Adrenal gland (tissue), 12 donors: Measurements from ENCODE around the gene ZAR1L. TPM values are rescaled to one million over a fixed set of nuclear protein-coding genes. Genes with fewer than 3 reads are reported as not detected.

Source experiments
- DNase-seq, 7 donors: peaks; one replicate each; pipeline ENCODE4 v3.0.0-alpha.2; 2019 to 2020
- H3K27ac ChIP-seq, 5 donors: fragments of 200-600 bp; sonication (generic) in 4 of 5; 1 replicate in 3 of 5; 2 replicates in 2 of 5; pipeline versions ENCODE4 v1.5.1 to v1.8.0; 2016 to 2020; ENCODE audit warnings: mild to moderate bottlenecking in 1 of 5
- H3K27me3 ChIP-seq: fragments of 200-600 bp; 2 replicates; pipeline ENCODE4 v1.8.0; 2021
- H3K36me3 ChIP-seq, 2 donors: fragments of 200-600 bp; replicated peaks in 1 of 2; 1 replicate in 1 of 2; 2 replicates in 1 of 2; pipeline versions ENCODE4 v1.5.1 to v1.8.0; 2018 to 2022
- H3K4me1 ChIP-seq, 2 donors: fragments of 200-600 bp; replicated peaks in 1 of 2; 1 replicate in 1 of 2; 2 replicates in 1 of 2; pipeline versions ENCODE4 v1.5.1 to v1.8.0; 2018 to 2021
- H3K4me3 ChIP-seq, 4 donors: fragments of 200-600 bp; sonication (generic) in 3 of 4; one replicate each; pipeline ENCODE4 v1.5.1; 2016 to 2018
- H3K9me3 ChIP-seq, 3 donors: fragments of 200-600 bp; sonication (generic) in 1 of 3; replicated peaks in 1 of 3; 1 replicate in 2 of 3; 2 replicates in 1 of 3; pipeline versions ENCODE4 v1.5.1 to v1.8.0; 2016 to 2021
- CTCF ChIP-seq, 6 experiments: fragments of 450-650 bp in 4 of 6; fragments of 200-600 bp in 2 of 6; sonication (generic) in 1 of 6; IDR thresholded peaks; 1 replicate in 5 of 6; 2 replicates in 1 of 6; pipeline versions ENCODE4 v1.5.1 to v1.8.0; 2016 to 2021; ENCODE audit warnings: antibody characterized with exemption in 6 of 6, mild to moderate bottlenecking in 2 of 6, moderate library complexity in 1 of 6
- POLR2A ChIP-seq, 2 donors: fragments of 450-650 bp; IDR thresholded peaks; one replicate each; pipeline ENCODE4 v1.6.1; 2017; ENCODE audit warnings: antibody characterized with exemption in 2 of 2, mild to moderate bottlenecking in 2 of 2, moderate library complexity in 1 of 2
- WGBS, 4 donors: extraction: QIAGEN DNeasy Blood & Tissue Kit in 2 of 4; methylation state at CpG; one replicate each; pipeline versions ENCODE4 v1.1.5 to v1.1.7; 2013 to 2017; 5-methylcytosine and 5-hydroxymethylcytosine counted together
- intact Hi-C, 2 donors: fragments of 100-400 bp; cut with DNase I; formaldehyde crosslinking; loops; one replicate each; pipeline versions ENCODE4 v1.14.1 to v1.15.0; 2022 to 2023
- polyA plus RNA-seq, 3 donors: library from polyadenylated mRNA; stranded (reverse); fragments of 200-250 nt in 2 of 3; fragments of 350-450 nt in 1 of 3; fragmentation: Illumina TruSeq in 1 of 3; extraction: RNeasy Lipid Tissue Mini Kit (QIAGEN cat#74804) in 1 of 3; gene quantifications; one replicate each; pipeline ENCODE4 v1.2.3, GENCODE V29; 2013 to 2014
- total RNA-seq, 9 donors: library from RNA; depleted of rRNA in 4 of 9; stranded (reverse); fragments of >200 nt in 4 of 9; fragments of 120-200 nt in 1 of 9; fragmentation: NEBNext Ultra II Directional in 1 of 9; extraction: Animal tissue kit (Norgen Biotek cat#: 25700) in 1 of 9; gene quantifications; one replicate each; pipeline versions ENCODE4 v1.1.0 to v1.2.4, GENCODE V29; 2013 to 2023
- donor health status: healthy with polysubstance abuse.
- donor health status: Bipolar disorder and iron deficiency.
- donor health status: DM: yes; HTN: yes; CAD: no.
- donor health status: DM: no; HTN: no; CAD: no.
- donor health status: DM: no; HTN: no; CAD: no.
- donor health status: DM: yes; HTN: yes; CAD: no.

ZAR1L gene
- total and polyA plus RNA-seq, 12 donors, result not detected

- intact Hi-C loops, result no loop called here
- no peak for TF ChIP-seq CTCF (IDR thresholded peaks at IDR 0.05)
- no peak for TF ChIP-seq POLR2A (IDR thresholded peaks at IDR 0.05)
- no peaks in the 10 kb centered on the region for H3K4me1 ChIP-seq
- DNase-seq, result no peak
- H3K27me3 ChIP-seq, result no peaks in the 10 kb centered on the region
- H3K9me3 ChIP-seq, result no peaks in the 10 kb centered on the region
- 75 to 78% (median 76%) methylated on average over 3 of the region's 3 CpGs for WGBS, 4 donors
- no peak overlapping the region for H3K4me3 ChIP-seq
- H3K36me3 ChIP-seq, result no peaks in the 10 kb centered on the region
- H3K27ac ChIP-seq, result no peak overlapping the region
Measured at GRCh38 chr13:32262165-32262564, 53.0 kb downstream of the ZAR1L start.

- intact Hi-C loops, result no loop called here
- Histone ChIP-seq H3K27me3 (no peaks in the 10 kb centered on the region), H3K36me3 (no peaks in the 10 kb centered on the region), H3K4me1 (no peaks in the 10 kb centered on the region), H3K9me3 (no peaks in the 10 kb centered on the region), H3K27ac (no peak overlapping the region), H3K4me3 (no peak overlapping the region)
- TF ChIP-seq CTCF (IDR thresholded peaks at IDR 0.05) (no peak), POLR2A (IDR thresholded peaks at IDR 0.05) (no peak)
- WGBS, 4 donors, result 51 to 65% (median 61%) methylated on average over 9 of the region's 9 CpGs
- DNase-seq, result peak; percentile 45 to 77 (median 54)
Measured at GRCh38 chr13:32261567-32261966, 53.6 kb downstream of the ZAR1L start.

GRCh38 chr13:32259116-32259515 is 56.0 kb downstream of the ZAR1L start:
- H3K4me3 ChIP-seq, result no peak overlapping the region
- no peaks in the 10 kb centered on the region for H3K27me3 ChIP-seq
- H3K27ac ChIP-seq, result no peak overlapping the region
- no peak for DNase-seq
- intact Hi-C loops, result no loop called here
- 93 to 100% (median 99%) methylated on average over 1 of the region's 1 CpG for WGBS, 4 donors
- TF ChIP-seq CTCF (IDR thresholded peaks at IDR 0.05) (no peak), POLR2A (IDR thresholded peaks at IDR 0.05) (no peak)
- H3K4me1 ChIP-seq, result no peaks in the 10 kb centered on the region
- no peaks in the 10 kb centered on the region for H3K36me3 ChIP-seq
- no peaks in the 10 kb centered on the region for H3K9me3 ChIP-seq

GRCh38 chr13:32257649-32258048 is 57.5 kb downstream of the ZAR1L start:
- no peaks in the 10 kb centered on the region for H3K36me3 ChIP-seq
- intact Hi-C loops, result no loop called here
- H3K9me3 ChIP-seq, result no peaks in the 10 kb centered on the region
- no peaks in the 10 kb centered on the region for H3K27me3 ChIP-seq
- TF ChIP-seq POLR2A (IDR thresholded peaks at IDR 0.05) (no peak), CTCF (IDR thresholded peaks at IDR 0.05) (no peak)
- DNase-seq, result no peak
- no peaks in the 10 kb centered on the region for H3K4me1 ChIP-seq
- H3K27ac ChIP-seq, result no peak overlapping the region
- no peak overlapping the region for H3K4me3 ChIP-seq
